Thoracic aorta (tissue), 2 donors: ENCODE data around the gene XRCC6. TPM values are rescaled to one million over a fixed set of nuclear protein-coding genes. Genes with fewer than 3 reads are reported as not detected.

Experiments used
- ATAC-seq: fragments of 150-250 bp; one replicate; pipeline ENCODE4 v1.8.0; 2017; ENCODE audit warnings: low read depth; ENCODE audit not compliant: insufficient number of reproducible peaks, low FRiP score
- DNase-seq: peaks from one replicate; pipeline ENCODE4 v3.0.0-alpha.2; 2020; ENCODE audit warnings: low spot score
- H3K27ac ChIP-seq, 2 donors: fragments of 200-600 bp; sonication (generic); 1 replicate in 1 of 2; 2 replicates in 1 of 2; pipeline ENCODE4 v1.5.1; 2016; ENCODE audit warnings: mild to moderate bottlenecking in 2 of 2, moderate library complexity in 2 of 2
- H3K27me3 ChIP-seq: fragments of 200-600 bp; sonication (generic); replicated peaks from 2 replicates; pipeline ENCODE4 v1.6.0; 2016; ENCODE audit warnings: mild to moderate bottlenecking; ENCODE audit not compliant: insufficient read depth
- H3K36me3 ChIP-seq: fragments of 200-600 bp; sonication (generic); one replicate; pipeline ENCODE4 v1.5.1; 2016
- H3K4me1 ChIP-seq, 2 donors: fragments of 200-600 bp; sonication (generic); 1 replicate in 1 of 2; 2 replicates in 1 of 2; pipeline versions ENCODE4 v1.5.1 to v1.6.0; 2016; ENCODE audit warnings: low read depth in 2 of 2, mild to moderate bottlenecking in 1 of 2; ENCODE audit not compliant: control insufficient read depth in 1 of 2
- H3K4me3 ChIP-seq: fragments of 200-600 bp; sonication (generic); 2 replicates; pipeline ENCODE4 v1.5.1; 2016; ENCODE audit warnings: mild to moderate bottlenecking
- H3K9me3 ChIP-seq: fragments of 200-600 bp; sonication (generic); 2 replicates; pipeline ENCODE4 v1.5.1; 2016
- CTCF ChIP-seq: fragments of 200-600 bp; sonication (generic); IDR thresholded peaks from one replicate; pipeline ENCODE4 v1.5.1; 2019; ENCODE audit warnings: antibody characterized with exemption
- total RNA-seq, 2 donors: library from RNA; depleted of rRNA; stranded (reverse); fragments of >200 nt; gene quantifications; one replicate each; pipeline versions ENCODE4 v1.1.0 to v1.2.3, GENCODE V29; 2016

Gene XRCC6
- total RNA-seq, 2 donors from 2014 or later: 126 to 131 TPM

GRCh38 chr22:41650229-41650628 lies 29.1 kb downstream of the XRCC6 start:
- TF ChIP-seq CTCF: no peak
- DNase-seq: no peak
- H3K27me3 ChIP-seq: no peaks in the 10 kb centered on the region
- no peaks in the 10 kb centered on the region for H3K9me3 ChIP-seq
- no peak overlapping the region for H3K4me3 ChIP-seq
- ATAC-seq: no peak
- H3K4me1 ChIP-seq: no peaks in the 10 kb centered on the region
- H3K36me3 ChIP-seq: peaks cover 82% of the 10 kb centered on the region
- no peak overlapping the region for H3K27ac ChIP-seq

- no peaks in the 10 kb centered on the region for H3K4me1 ChIP-seq
- H3K4me3 ChIP-seq: no peak overlapping the region
- ATAC-seq: no peak
- DNase-seq: no peak
- peaks cover 81% of the 10 kb centered on the region for H3K36me3 ChIP-seq
- no peaks in the 10 kb centered on the region for H3K9me3 ChIP-seq
- TF ChIP-seq CTCF: no peak
- no peak overlapping the region for H3K27ac ChIP-seq
- no peaks in the 10 kb centered on the region for H3K27me3 ChIP-seq
Measured at GRCh38 chr22:41650821-41651220, 29.7 kb downstream of the XRCC6 start.

- ATAC-seq (no peak), DNase-seq (no peak)
- no peaks in the 10 kb centered on the region for H3K27me3 ChIP-seq
- no peaks in the 10 kb centered on the region for H3K9me3 ChIP-seq
- peaks cover 83% of the 10 kb centered on the region for H3K36me3 ChIP-seq
- no peaks in the 10 kb centered on the region for H3K4me1 ChIP-seq
- no peak overlapping the region for H3K4me3 ChIP-seq
- TF ChIP-seq CTCF: no peak
- no peak overlapping the region for H3K27ac ChIP-seq
Measured at GRCh38 chr22:41654322-41654721, 33.2 kb downstream of the XRCC6 start.

- Histone ChIP-seq H3K9me3 (no peaks in the 10 kb centered on the region), H3K4me1 (no peaks in the 10 kb centered on the region), H3K27ac (no peak overlapping the region), H3K36me3 (peaks cover 90% of the 10 kb centered on the region), H3K4me3 (no peak overlapping the region), H3K27me3 (no peaks in the 10 kb centered on the region)
- TF ChIP-seq CTCF: no peak
- no peak for DNase-seq
- ATAC-seq: no peak
Measured at GRCh38 chr22:41656556-41656955, 35.5 kb downstream of the XRCC6 start.

GRCh38 chr22:41657709-41658108 lies 36.6 kb downstream of the XRCC6 start:
- Histone ChIP-seq H3K4me1 (no peaks in the 10 kb centered on the region), H3K4me3 (no peak overlapping the region), H3K36me3 (peaks cover 86% of the 10 kb centered on the region), H3K27me3 (no peaks in the 10 kb centered on the region), H3K27ac (no peak overlapping the region), H3K9me3 (no peaks in the 10 kb centered on the region)
- ATAC-seq: no peak
- no peak for DNase-seq
- TF ChIP-seq CTCF: no peak
